ENCODE results near the gene NSD2. TPM values are rescaled to one million over a fixed set of nuclear protein-coding genes. Genes with fewer than 3 reads are reported as not detected.

Gene NSD2
- total RNA-seq, 2 donors from 2014 or later, result 153 to 208 TPM

DNA sequence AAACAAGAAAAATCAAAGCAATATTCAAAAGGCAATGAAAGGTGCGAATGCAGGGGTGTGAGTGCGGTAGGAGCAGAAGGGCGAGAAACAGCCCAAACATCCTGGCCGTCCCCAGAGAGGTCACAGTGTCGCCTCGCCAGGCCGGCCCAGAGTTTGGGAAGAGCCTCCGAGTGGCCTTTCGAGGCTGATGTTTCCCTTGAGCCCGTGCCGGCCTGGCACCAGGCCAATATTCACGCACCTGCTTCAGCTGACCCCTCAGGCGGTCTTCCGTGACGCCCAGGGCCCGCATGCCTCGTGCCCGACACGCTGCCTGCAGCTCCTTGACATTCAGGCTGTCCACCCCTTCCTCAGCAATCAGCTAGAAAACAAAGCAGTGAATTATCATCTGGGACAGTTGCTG is 45.9 kb upstream of the NSD2 start:
- no peak for DNase-seq
- WGBS, 2 experiments (ENCODE audit: insufficient coverage in 1 of 2, insufficient read length in 1 of 2), result 95 to 96% methylated on average over 10 to 19 of the region's 19 CpGs
- Mint-ChIP-seq H3K27ac (no peak overlapping the region), H3K9me3 (peaks cover 10% of the 10 kb centered on the region), H3K4me1 (peaks cover 11% of the 10 kb centered on the region), H3K36me3 (ENCODE audit: low read depth) (peaks cover 64% of the 10 kb centered on the region), H3K27me3 (ENCODE audit: insufficient read depth) (no peaks in the 10 kb centered on the region), H3K4me3 (no peak overlapping the region)
- Histone ChIP-seq H3K9me3 (ENCODE audit: control insufficient read depth, low read length) (peaks cover 7% of the 10 kb centered on the region), H3K9ac (ENCODE audit: extremely low read depth, low read length, poor library complexity, severe bottlenecking) (no peak overlapping the region), H3K27ac (ENCODE audit: low read depth, low read length) (no peak overlapping the region), H3K4me3 (ENCODE audit: low read length) (no peak overlapping the region), H3K27me3 (ENCODE audit: control insufficient read depth, insufficient read depth, low read length, poor library complexity, severe bottlenecking) (no peaks in the 10 kb centered on the region), H3K4me1 (ENCODE audit: control insufficient read depth, insufficient read depth, low read length) (peaks cover 5% of the 10 kb centered on the region), H3K36me3 (ENCODE audit: control insufficient read depth, insufficient read depth, low read length) (peaks cover 32% of the 10 kb centered on the region)
- TF ChIP-seq, protein P1, sequence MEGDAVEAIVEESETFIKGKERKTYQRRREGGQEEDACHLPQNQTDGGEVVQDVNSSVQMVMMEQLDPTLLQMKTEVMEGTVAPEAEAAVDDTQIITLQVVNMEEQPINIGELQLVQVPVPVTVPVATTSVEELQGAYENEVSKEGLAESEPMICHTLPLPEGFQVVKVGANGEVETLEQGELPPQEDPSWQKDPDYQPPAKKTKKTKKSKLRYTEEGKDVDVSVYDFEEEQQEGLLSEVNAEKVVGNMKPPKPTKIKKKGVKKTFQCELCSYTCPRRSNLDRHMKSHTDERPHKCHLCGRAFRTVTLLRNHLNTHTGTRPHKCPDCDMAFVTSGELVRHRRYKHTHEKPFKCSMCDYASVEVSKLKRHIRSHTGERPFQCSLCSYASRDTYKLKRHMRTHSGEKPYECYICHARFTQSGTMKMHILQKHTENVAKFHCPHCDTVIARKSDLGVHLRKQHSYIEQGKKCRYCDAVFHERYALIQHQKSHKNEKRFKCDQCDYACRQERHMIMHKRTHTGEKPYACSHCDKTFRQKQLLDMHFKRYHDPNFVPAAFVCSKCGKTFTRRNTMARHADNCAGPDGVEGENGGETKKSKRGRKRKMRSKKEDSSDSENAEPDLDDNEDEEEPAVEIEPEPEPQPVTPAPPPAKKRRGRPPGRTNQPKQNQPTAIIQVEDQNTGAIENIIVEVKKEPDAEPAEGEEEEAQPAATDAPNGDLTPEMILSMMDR (conservative IDR thresholded peaks at IDR 0.05), result no peak

DNA sequence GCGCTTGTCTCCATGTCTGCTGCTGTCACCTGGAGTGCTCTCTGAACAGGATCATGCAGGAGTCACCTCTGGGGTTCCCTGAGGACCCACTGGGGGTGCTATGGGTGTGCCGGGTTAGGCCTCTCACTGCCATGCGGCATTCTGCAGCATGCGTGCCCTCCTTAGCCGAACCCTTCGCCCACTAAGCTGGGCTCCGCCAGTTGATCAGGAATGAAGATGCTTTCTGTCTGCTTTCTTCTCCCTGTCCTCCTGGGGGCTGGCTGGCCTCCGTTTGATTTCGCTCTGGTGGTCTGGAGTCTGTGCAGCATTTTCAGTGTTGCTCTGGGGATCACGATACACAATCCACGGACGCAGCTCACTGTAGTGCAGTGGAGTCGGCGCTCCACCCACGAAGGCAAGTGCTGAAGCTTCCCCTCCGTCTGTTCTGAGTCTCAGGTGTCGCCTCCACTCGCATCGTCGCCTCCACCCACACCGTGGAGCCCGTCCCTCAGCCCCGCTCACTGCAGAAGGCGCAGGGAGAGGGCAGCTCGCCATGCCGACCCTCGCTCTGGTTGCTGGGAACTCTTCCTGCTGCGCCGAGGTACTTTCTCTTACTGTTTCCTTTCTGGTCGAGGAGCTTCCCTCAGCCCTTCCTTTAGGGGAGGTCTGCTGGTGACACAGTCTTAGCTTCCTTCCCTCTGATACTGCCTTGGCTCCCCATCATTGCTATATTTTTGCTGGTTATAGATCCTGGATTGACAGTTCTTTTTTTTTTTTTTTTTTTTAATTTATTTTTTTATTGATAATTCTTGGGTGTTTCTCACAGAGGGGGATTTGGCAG is 44.5 kb upstream of the NSD2 start:
- peaks cover 7% of the 10 kb centered on the region for H3K9me3 ChIP-seq (ENCODE audit: control insufficient read depth, low read length)
- H3K9ac ChIP-seq (ENCODE audit: extremely low read depth, low read length, poor library complexity, severe bottlenecking), result no peak overlapping the region
- H3K36me3 ChIP-seq (ENCODE audit: control insufficient read depth, insufficient read depth, low read length), result peaks cover 36% of the 10 kb centered on the region
- H3K27me3 Mint-ChIP-seq (ENCODE audit: insufficient read depth), result no peaks in the 10 kb centered on the region
- peak overlapping the region; percentile 76 for H3K27ac Mint-ChIP-seq
- no peak for DNase-seq
- peaks cover 5% of the 10 kb centered on the region for H3K4me1 ChIP-seq (ENCODE audit: control insufficient read depth, insufficient read depth, low read length)
- H3K9me3 Mint-ChIP-seq, result peaks cover 10% of the 10 kb centered on the region
- H3K4me1 Mint-ChIP-seq, result peaks cover 11% of the 10 kb centered on the region
- TF ChIP-seq, protein P1 (conservative IDR thresholded peaks at IDR 0.05), result no peak
- H3K36me3 Mint-ChIP-seq (ENCODE audit: low read depth), result peaks cover 70% of the 10 kb centered on the region
- no peak overlapping the region for H3K27ac ChIP-seq (ENCODE audit: low read depth, low read length)
- H3K4me3 Mint-ChIP-seq, result no peak overlapping the region
- WGBS, 2 experiments (ENCODE audit: insufficient coverage in 1 of 2, insufficient read length in 1 of 2), result 93 to 94% methylated on average over 27 to 30 of the region's 30 CpGs
- H3K4me3 ChIP-seq (ENCODE audit: low read length), result no peak overlapping the region
- H3K27me3 ChIP-seq (ENCODE audit: control insufficient read depth, insufficient read depth, low read length, poor library complexity, severe bottlenecking), result no peaks in the 10 kb centered on the region

DNA sequence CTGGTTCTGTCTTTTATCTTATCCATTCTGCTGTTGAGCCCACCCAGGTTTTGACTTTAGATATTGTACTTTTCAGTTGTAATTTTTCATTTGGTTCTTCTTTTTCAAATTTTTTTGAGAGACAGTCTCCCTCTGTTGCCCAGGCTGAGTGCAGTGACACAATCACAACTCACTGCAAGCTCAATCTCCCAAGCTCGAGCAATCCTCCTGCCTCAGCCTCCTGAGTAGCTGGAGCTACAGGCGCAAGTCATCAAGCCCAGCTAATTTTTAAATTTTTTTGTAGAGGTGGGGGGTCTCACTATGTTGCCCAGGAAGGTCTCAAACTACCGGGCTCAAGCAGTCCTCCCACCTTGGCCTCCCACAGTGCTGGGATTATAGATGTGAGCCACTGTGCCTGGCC is 41.0 kb upstream of the NSD2 start:
- TF ChIP-seq, protein P1 (conservative IDR thresholded peaks at IDR 0.05), result no peak
- Mint-ChIP-seq H3K36me3 (ENCODE audit: low read depth) (peaks cover 64% of the 10 kb centered on the region), H3K4me3 (no peak overlapping the region), H3K27me3 (ENCODE audit: insufficient read depth) (no peaks in the 10 kb centered on the region), H3K9me3 (peaks cover 10% of the 10 kb centered on the region), H3K4me1 (peaks cover 11% of the 10 kb centered on the region), H3K27ac (no peak overlapping the region)
- peaks cover 46% of the 10 kb centered on the region for H3K36me3 ChIP-seq (ENCODE audit: control insufficient read depth, insufficient read depth, low read length)
- peaks cover 7% of the 10 kb centered on the region for H3K9me3 ChIP-seq (ENCODE audit: control insufficient read depth, low read length)
- 70 to 90% methylated on average over 2 to 3 of the region's 3 CpGs for WGBS, 2 experiments (ENCODE audit: insufficient coverage in 1 of 2, insufficient read length in 1 of 2)
- H3K9ac ChIP-seq (ENCODE audit: extremely low read depth, low read length, poor library complexity, severe bottlenecking), result no peak overlapping the region
- H3K27me3 ChIP-seq (ENCODE audit: control insufficient read depth, insufficient read depth, low read length, poor library complexity, severe bottlenecking), result no peaks in the 10 kb centered on the region
- peaks cover 5% of the 10 kb centered on the region for H3K4me1 ChIP-seq (ENCODE audit: control insufficient read depth, insufficient read depth, low read length)
- H3K27ac ChIP-seq (ENCODE audit: low read depth, low read length), result no peak overlapping the region
- no peak overlapping the region for H3K4me3 ChIP-seq (ENCODE audit: low read length)
- DNase-seq, result no peak
